OCI-LY1 (cell line): ENCODE results near the gene SFMBT2.

Source experiments
- H2AFZ ChIP-seq: fragments of 200-600 bp; sonication (generic), shearing (Covaris generic); 2 replicates; pipeline ENCODE4 v1.6.0; 2014; ENCODE audit warnings: antibody characterized with exemption, mild to moderate bottlenecking, low read length
- H3F3A ChIP-seq: fragments of 200-600 bp; sonication (generic), shearing (Covaris generic); 2 replicates; pipeline ENCODE4 v1.6.0; 2014; ENCODE audit warnings: mild to moderate bottlenecking, antibody characterized with exemption, low read length, moderate library complexity; ENCODE audit not compliant: insufficient read depth
- H3K27ac ChIP-seq: fragments of 200-600 bp; sonication (generic); 2 replicates; pipeline ENCODE4 v1.5.1; 2014; ENCODE audit warnings: low read length, mixed run types, mild to moderate bottlenecking, low read depth; ENCODE audit not compliant: poor library complexity, severe bottlenecking
- H3K27me3 ChIP-seq: fragments of 200-600 bp; sonication (generic); 2 replicates; pipeline ENCODE4 v1.6.0; 2014; ENCODE audit warnings: antibody characterized with exemption, mild to moderate bottlenecking, low read length, moderate library complexity; ENCODE audit not compliant: insufficient read depth
- H3K36me3 ChIP-seq: fragments of 200-600 bp; sonication (generic); 2 replicates; pipeline ENCODE4 v1.6.1; 2014; ENCODE audit warnings: mild to moderate bottlenecking, antibody characterized with exemption, low read length, moderate library complexity, mixed read lengths; ENCODE audit not compliant: insufficient read depth
- H3K4me1 ChIP-seq: fragments of 200-600 bp; sonication (generic); 2 replicates; pipeline ENCODE4 v1.5.1; 2014; ENCODE audit warnings: mild to moderate bottlenecking, low read length, moderate library complexity; ENCODE audit not compliant: insufficient read depth, severe bottlenecking
- H3K4me2 ChIP-seq: fragments of 200-600 bp; sonication (generic), shearing (Covaris generic); 2 replicates; pipeline ENCODE4 v1.6.1; 2014; ENCODE audit warnings: low read length
- H3K4me3 ChIP-seq: fragments of 200-600 bp; sonication (generic); 2 replicates; pipeline ENCODE4 v1.5.1; 2014; ENCODE audit warnings: low read length, low read depth, mild to moderate bottlenecking, mixed read lengths; ENCODE audit not compliant: poor library complexity, severe bottlenecking
- H3K79me2 ChIP-seq: fragments of 200-600 bp; shearing (Covaris generic); 2 replicates; pipeline ENCODE4 v1.6.1; 2016; ENCODE audit warnings: mixed run types, low read length, mixed read lengths; ENCODE audit not compliant: insufficient read depth
- H3K9ac ChIP-seq: fragments of 200-600 bp; sonication (generic), shearing (Covaris generic); 2 replicates; pipeline ENCODE4 v1.6.1; 2014; ENCODE audit warnings: mild to moderate bottlenecking, low read length, mixed read lengths
- H3K9me2 ChIP-seq: fragments of 200-600 bp; sonication (generic), shearing (Covaris generic); 2 replicates; pipeline ENCODE4 v1.6.1; 2014; ENCODE audit warnings: low read depth, mild to moderate bottlenecking, low read length, mixed read lengths
- H3K9me3 ChIP-seq: fragments of 200-600 bp; shearing (Covaris generic); 2 replicates; pipeline ENCODE4 v1.6.1; 2014; ENCODE audit warnings: low read length, mixed read lengths
- H4K20me1 ChIP-seq: fragments of 200-600 bp; sonication (generic), shearing (Covaris generic); 2 replicates; pipeline ENCODE4 v1.6.0; 2016; ENCODE audit warnings: mild to moderate bottlenecking, low read length; ENCODE audit not compliant: insufficient read depth
- EZH2 ChIP-seq: fragments of 200-600 bp; sonication (generic), shearing (Covaris generic); IDR thresholded peaks from 2 replicates; pipeline ENCODE4 v1.8.0; 2017; ENCODE audit warnings: borderline replicate concordance, mixed run types, mild to moderate bottlenecking, antibody characterized with exemption, low read length, moderate library complexity, mixed read lengths
- TF ChIP-seq, protein P1 (sequence below): fragments of 200-600 bp; sonication (generic), shearing (Covaris generic); IDR thresholded peaks from 2 replicates; pipeline ENCODE4 v1.5.1; 2017; ENCODE audit warnings: mild to moderate bottlenecking, antibody characterized with exemption, low read length, moderate library complexity, mixed read lengths

SFMBT2 gene

GRCh38 chr10:7380704-7381241, 30.1 kb downstream of the SFMBT2 start:
- Histone ChIP-seq H3K79me2 (peaks cover 10% of the 10 kb centered on the region; the same call in 1 of the 2 replicates), H3K9me3 (no peaks in the 10 kb centered on the region), H3K4me3 (no peak overlapping the region), H3K4me1 (no peaks in the 10 kb centered on the region), H3K4me2 (no peak overlapping the region), H3K9ac (no peak overlapping the region), H3K9me2 (no peaks in the 10 kb centered on the region), H3F3A (no peaks in the 10 kb centered on the region), H3K27me3 (no peaks in the 10 kb centered on the region), H3K27ac (no peak overlapping the region), H2AFZ (no peak overlapping the region), H4K20me1 (no peaks in the 10 kb centered on the region), H3K36me3 (peaks cover 44% of the 10 kb centered on the region)
- no peak for TF ChIP-seq EZH2
- TF ChIP-seq, protein P1, sequence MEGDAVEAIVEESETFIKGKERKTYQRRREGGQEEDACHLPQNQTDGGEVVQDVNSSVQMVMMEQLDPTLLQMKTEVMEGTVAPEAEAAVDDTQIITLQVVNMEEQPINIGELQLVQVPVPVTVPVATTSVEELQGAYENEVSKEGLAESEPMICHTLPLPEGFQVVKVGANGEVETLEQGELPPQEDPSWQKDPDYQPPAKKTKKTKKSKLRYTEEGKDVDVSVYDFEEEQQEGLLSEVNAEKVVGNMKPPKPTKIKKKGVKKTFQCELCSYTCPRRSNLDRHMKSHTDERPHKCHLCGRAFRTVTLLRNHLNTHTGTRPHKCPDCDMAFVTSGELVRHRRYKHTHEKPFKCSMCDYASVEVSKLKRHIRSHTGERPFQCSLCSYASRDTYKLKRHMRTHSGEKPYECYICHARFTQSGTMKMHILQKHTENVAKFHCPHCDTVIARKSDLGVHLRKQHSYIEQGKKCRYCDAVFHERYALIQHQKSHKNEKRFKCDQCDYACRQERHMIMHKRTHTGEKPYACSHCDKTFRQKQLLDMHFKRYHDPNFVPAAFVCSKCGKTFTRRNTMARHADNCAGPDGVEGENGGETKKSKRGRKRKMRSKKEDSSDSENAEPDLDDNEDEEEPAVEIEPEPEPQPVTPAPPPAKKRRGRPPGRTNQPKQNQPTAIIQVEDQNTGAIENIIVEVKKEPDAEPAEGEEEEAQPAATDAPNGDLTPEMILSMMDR = no peak

DNA sequence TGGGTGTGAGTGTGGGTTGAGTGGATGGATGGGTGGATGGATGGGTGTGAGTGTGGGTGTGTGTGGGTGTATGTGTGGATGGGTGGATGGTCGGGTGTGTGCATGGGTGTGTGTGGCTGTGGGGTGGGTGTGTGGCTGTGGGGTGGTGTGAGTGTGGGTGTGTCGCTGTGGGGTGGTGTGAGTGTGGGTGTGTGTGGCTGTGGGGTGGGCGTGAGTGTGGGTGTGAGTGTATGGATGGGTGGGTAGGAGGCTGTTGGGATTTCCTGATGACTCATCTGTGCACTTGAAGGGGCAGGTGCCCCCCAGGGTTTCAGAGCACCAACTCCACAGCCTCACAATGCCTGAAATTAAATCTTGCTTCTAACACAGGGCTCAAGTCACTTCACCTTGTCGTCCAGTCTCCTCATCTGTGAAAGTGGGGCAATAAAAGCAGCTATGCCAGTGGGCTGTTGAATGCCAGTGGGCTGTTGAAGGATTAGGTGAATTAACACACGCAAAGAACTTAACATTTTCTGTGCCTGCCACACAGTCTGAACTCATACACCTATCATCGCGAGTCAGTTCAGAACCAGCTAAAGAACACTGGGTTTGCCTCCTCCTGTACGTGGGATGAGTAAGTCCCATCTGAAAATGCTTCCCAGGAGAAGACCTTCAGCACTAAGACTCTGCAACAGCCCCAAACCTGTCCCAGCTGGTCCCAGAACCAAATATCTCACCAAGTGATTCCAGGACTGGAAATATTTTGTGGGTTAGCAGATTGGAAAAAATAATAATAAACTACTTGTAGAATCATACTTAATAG, 32.0 kb downstream of the SFMBT2 start:
- Histone ChIP-seq H3K79me2 (0 out of 2 replicates have a peak, but pooled peaks cover 4% of the 10 kb centered on the region), H3K9me3 (peaks cover 4% of the 10 kb centered on the region; the same call in 1 of the 2 replicates), H3F3A (no peaks in the 10 kb centered on the region), H3K9ac (no peak overlapping the region), H3K9me2 (no peaks in the 10 kb centered on the region), H3K36me3 (peaks cover 64% of the 10 kb centered on the region), H3K27ac (no peak overlapping the region), H3K4me1 (no peaks in the 10 kb centered on the region), H3K4me2 (no peak overlapping the region), H3K4me3 (no peak overlapping the region), H4K20me1 (no peaks in the 10 kb centered on the region), H3K27me3 (no peaks in the 10 kb centered on the region), H2AFZ (no peak overlapping the region)
- TF ChIP-seq, protein P1 = no peak
- no peak for TF ChIP-seq EZH2

DNA sequence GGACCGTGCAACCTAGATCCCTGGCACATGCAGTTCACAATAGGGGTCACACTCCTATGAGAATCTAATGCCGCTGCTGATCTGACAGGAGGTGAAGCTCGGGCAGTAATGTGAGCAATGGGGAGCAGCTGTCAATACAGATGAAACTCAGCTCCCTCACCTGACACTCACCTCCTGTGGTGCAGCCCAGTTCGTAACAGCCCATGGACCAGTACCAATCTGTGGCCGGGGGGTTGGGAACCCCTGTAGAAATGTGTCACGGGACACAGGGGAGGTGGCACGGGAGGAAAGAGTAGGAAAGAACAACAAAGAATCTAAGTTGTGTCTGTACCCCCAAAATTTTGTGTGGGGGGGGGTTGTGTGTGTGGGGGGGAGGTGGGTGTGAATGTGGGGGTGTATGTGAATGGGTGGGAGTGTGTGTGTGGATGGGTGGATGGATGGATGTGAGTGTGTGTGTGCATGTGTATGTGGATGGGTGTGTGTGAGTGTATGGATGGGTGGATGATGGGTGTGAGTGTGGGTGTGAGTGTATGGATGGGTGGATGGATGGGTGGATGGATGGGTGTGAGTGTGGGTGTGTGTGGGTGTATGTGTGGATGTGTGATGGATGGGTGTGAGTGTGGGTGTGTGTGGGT, 33.1 kb downstream of the SFMBT2 start:
- Histone ChIP-seq H3K27me3 (no peaks in the 10 kb centered on the region), H3K27ac (no peak overlapping the region), H3K9me3 (peaks cover 11% of the 10 kb centered on the region), H4K20me1 (no peaks in the 10 kb centered on the region), H3K4me3 (no peak overlapping the region), H3K36me3 (peaks cover 75% of the 10 kb centered on the region), H2AFZ (no peak overlapping the region), H3K79me2 (no peaks in the 10 kb centered on the region), H3K9ac (no peak overlapping the region), H3K4me2 (no peak overlapping the region), H3K9me2 (no peaks in the 10 kb centered on the region), H3K4me1 (no peaks in the 10 kb centered on the region), H3F3A (no peaks in the 10 kb centered on the region)
- TF ChIP-seq EZH2 = no peak
- TF ChIP-seq, protein P1 = no peak
